ENCODE measurements around the gene FERMT1.

The FERMT1 gene

DNA sequence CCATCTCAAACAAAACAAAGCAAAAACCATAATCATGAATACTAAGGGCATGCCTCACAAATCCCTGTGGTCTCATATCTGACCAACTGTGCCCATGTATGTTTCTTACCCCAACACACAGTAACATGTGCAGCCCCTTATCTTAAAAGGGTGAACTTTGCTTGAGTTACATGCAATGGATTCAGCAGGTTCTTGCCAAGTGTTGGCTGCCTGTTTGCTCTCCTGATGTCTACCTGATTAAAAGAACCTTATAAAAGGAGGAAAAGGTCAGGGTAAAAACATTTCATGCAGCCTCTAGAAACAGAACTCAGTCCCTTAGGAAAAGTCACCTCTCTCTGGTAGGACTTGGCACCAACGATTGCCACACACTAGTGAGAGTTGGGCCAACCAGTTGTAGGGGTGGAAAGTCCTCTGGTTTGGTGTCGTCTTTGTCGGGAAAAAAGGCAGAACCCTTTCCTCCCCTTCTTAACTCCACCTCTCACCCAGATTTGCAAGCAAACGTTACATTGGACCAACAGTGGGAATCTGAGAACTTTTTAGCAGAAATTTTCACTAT lies 55.0 kb downstream of the FERMT1 start:
- TF ChIP-seq GATA3 (IDR thresholded peaks at IDR 0.05; ENCODE audit: low read depth, low read length) (no peak), GATA2 (IDR thresholded peaks at IDR 0.05; ENCODE audit: low read depth, low read length) (no peak)

DNA sequence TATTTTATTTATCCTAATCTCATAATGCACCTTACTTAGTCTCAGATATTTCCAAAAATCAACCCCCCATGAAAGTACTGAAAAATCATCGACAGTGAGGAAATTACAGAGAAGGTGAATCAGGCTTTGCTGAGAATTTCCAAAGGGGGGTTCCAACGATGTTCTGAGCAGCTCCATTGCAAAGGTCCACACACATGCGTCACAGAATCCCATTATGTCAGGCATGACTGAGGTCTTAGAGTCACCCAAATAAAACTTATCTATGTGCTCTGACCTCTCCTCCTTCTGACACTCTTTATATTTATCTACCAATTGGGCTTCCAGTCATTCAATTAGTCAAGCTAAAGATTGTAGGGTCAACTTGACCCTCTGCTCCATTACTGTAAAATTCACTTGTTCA lies 56.2 kb downstream of the FERMT1 start:
- no peak for TF ChIP-seq GATA3 (IDR thresholded peaks at IDR 0.05; ENCODE audit: low read depth, low read length)
- no peak for TF ChIP-seq GATA2 (IDR thresholded peaks at IDR 0.05; ENCODE audit: low read depth, low read length)

DNA sequence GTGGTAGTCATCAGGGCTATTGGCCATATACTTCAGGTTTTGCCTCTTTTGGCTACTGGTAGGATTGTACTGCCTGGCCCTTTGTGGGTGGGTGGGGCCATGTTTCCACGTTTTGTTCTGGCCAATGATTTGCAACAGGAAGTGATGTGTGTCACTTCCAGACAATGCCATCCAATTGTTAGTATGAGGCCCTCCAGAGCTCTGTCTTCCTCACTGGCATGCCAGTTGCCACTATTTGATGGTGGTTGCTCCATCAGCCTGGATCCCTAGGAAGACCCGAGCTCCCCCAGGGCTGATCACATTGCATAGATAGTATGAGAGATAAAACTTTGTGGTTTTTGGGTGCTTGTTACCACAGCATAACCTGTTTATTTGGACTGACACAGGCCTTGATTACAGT lies 61.3 kb downstream of the FERMT1 start:
- TF ChIP-seq GATA3 (IDR thresholded peaks at IDR 0.05; ENCODE audit: low read depth, low read length) (no peak), GATA2 (IDR thresholded peaks at IDR 0.05; ENCODE audit: low read depth, low read length) (no peak)

DNA sequence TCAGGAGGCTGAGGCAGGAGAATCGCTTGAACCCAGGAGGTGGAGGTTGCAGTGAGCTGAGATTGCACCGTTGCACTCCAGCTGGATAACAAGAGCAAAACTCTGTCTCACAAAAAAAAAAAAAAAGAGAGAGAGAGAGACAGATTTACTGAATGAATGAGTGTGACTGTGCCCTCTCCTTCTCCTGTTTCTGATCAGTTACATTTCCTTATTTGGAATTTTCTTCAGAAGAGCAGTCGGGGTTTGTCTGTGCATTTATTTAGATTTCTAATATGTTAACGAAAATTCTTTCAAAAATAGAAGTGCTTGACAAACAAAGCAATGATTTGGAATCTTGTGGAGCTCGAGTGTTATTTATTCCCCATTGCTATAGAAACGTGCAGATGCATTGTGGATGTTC lies 62.6 kb downstream of the FERMT1 start:
- TF ChIP-seq GATA3 (IDR thresholded peaks at IDR 0.05; ENCODE audit: low read depth, low read length) (no peak), GATA2 (IDR thresholded peaks at IDR 0.05; ENCODE audit: low read depth, low read length) (no peak)

DNA sequence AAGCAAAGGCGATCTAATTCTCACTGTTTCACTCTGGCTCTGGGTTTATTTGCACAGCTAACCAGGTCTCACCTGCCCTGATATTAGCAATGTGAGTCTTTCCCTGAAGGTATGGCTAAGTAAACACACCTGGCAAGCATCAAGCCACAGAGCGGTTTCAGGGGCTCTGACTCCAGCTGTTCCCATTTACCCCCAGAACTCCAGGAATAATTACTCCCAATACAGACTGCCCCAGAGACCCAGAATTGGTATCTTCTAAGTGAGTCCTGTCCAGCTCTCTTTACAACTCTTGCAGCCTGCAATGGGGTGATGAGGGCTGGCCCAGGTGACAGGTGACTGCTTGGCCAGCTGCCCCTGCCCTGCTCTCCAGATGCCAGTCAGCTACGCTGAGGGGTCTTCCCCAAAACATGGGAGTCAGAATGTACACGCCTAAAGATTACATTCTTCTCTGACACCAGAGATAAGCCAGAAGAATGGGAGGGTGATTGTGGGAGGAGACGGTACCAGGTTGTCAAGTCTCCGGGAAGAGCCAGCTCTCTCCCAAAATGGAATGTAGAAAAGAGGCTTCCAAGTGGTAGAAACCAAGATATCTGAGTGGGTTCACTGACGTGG lies 64.0 kb downstream of the FERMT1 start:
- TF ChIP-seq GATA3 (IDR thresholded peaks at IDR 0.05; ENCODE audit: low read depth, low read length) (no peak), GATA2 (IDR thresholded peaks at IDR 0.05; ENCODE audit: low read depth, low read length) (no peak)

DNA sequence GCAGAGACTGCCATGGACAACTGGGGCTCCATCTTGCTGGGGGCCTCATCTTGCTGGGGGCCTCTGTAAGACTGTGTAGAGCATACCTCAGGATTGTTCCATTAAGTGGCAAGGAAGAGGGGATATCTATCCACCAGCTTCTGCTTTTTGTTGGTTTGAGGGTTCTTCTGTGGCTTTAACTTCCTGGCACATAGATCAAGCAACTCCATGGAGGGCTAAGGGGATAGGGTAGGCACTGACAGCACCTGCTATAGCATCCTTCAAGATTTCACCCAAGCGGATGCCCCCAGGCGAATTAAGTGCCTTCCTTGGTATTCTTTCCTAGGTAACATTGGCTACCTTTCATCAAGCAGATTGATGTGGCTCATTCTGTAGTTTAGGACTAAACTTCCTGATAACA lies 65.1 kb downstream of the FERMT1 start:
- TF ChIP-seq GATA2 (IDR thresholded peaks at IDR 0.05; ENCODE audit: low read depth, low read length) (no peak), GATA3 (IDR thresholded peaks at IDR 0.05; ENCODE audit: low read depth, low read length) (no peak)

DNA sequence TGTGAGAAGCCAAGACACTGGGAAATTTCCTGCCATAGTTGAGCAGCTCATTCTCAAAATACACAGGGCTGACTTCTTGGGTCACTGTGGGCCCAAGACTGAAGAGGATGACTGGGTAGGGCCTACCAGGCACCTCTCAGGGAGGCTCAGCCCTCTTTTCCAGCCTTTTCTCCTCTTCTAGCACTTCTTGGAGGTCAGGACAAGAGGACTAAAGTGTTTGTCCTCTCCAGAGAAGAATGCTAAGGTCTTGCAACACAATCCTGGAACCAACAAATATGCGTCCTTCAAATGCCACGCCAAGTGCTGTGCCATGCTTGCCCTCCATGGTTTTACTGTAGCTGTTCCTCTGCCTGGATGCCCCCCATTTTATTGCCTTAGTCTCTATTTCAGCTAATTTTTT lies 65.7 kb downstream of the FERMT1 start:
- TF ChIP-seq GATA3 (IDR thresholded peaks at IDR 0.05; ENCODE audit: low read depth, low read length): no peak

DNA sequence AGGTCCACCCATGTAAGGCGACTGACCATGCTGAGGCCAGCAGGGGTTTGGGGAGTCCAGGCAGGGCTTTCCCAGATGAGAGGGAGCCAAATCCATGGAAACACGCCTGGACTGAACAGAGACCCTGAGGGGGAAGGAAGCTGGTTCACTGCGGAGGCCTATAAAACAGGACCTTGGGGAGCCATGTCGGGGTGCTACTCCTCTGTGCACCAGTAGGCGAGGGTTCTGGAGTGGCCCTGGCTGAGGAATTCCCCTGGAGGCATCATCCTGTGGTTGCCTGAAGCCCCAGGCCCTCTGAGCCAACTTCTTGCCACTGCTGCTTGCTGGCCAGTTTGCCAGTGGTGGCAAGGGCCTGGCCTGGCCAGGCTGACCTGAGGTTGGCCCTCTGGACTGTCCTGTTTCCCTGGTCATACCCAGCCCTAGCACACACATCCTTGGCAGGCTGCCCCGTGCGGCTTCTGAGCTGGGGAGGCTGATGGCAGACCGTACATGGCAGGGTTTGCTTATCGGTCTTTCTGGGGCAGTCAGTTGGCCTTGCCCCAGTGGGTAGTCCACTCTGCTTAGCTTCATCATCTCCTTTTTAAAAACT lies 66.8 kb downstream of the FERMT1 start:
- TF ChIP-seq GATA2 (IDR thresholded peaks at IDR 0.05; ENCODE audit: low read depth, low read length) (no peak), GATA3 (IDR thresholded peaks at IDR 0.05; ENCODE audit: low read depth, low read length) (no peak)

DNA sequence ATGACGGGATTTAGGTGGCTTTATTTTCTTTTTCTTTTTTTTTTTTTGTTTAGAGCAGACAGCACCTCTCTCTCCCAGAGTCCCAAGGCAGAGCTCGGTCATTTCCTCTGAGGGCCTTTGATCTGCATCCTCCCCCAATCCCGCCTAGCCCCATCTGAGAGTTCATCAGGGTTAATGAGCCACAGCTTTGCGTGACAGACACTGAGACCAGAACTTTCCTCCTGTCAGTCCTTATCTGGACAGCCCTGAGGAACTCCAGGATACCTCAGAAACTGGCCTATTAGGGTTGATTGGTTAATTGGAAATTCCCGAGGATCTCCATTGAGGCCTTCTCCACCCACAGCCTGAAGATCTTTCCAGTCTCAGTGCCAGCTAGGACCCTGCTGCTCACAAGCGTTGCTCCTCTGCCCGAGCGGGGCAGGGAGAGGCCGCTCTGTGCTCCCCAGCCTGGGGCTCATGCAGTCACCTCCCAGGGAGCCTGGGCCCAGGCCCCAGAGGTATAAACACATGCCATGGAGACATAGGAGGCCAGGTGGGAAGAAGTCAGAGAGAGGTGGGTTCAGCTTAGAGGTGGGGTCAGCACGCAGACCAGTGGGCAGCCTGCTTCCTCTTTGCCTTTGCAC lies 67.6 kb downstream of the FERMT1 start:
- TF ChIP-seq GATA2 (IDR thresholded peaks at IDR 0.05; ENCODE audit: low read depth, low read length): peak; percentile 41; the same call in 1 of the 2 replicates
- TF ChIP-seq GATA3 (IDR thresholded peaks at IDR 0.05; ENCODE audit: low read depth, low read length): no peak

DNA sequence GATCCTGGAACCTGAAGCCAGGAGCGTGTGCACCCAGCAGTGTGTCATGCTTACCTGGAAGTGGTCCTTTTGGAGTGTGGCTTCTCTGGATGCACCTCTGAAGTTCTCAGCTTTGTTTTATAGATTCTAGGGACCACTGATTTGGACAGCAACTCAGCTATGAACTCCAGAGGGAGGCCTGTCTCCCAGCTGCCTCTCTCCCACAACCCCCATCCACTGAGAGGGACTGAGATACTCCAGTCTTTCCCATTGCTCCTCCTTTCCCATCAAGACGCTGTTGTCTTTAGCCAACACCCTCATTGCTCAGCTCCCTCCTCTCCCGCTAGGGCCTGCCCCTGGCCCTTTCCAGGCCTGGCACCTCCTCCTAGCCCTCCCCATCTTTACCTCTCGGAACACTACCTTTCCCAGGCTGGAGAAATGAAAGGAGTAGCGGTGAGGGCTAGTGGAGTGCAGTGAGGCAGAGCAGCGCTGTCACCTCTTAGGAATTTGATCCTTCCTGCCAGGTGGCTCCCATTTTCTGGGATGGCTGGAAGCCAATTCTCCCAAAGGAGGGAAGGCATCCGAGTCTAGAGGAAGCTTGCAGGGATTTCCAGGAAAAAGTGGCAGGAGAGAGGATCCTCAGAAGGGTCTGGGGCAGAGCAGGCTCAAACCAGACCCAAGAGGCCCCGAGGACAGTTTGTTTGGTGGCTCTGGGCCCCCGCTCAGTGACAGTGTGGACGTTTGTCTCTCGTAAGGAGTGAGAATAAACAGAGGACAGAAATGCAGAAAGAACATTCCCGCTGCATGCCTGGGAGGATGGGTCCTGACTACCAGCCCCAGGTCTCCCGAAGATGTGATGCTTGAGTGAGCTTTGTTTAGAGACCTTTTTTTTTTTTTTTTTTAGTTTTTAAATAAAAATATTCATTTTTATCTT lies 68.8 kb downstream of the FERMT1 start, which contains the start of gene LRRN4:
LRRN4 (minus strand) TSS at position 285 of the 913 bp plus-strand sequence. CDS start 1,261 bp downstream, outside the sequence.
- TF ChIP-seq GATA3 (IDR thresholded peaks at IDR 0.05; ENCODE audit: low read depth, low read length) (no peak), GATA2 (IDR thresholded peaks at IDR 0.05; ENCODE audit: low read depth, low read length) (no peak)

DNA sequence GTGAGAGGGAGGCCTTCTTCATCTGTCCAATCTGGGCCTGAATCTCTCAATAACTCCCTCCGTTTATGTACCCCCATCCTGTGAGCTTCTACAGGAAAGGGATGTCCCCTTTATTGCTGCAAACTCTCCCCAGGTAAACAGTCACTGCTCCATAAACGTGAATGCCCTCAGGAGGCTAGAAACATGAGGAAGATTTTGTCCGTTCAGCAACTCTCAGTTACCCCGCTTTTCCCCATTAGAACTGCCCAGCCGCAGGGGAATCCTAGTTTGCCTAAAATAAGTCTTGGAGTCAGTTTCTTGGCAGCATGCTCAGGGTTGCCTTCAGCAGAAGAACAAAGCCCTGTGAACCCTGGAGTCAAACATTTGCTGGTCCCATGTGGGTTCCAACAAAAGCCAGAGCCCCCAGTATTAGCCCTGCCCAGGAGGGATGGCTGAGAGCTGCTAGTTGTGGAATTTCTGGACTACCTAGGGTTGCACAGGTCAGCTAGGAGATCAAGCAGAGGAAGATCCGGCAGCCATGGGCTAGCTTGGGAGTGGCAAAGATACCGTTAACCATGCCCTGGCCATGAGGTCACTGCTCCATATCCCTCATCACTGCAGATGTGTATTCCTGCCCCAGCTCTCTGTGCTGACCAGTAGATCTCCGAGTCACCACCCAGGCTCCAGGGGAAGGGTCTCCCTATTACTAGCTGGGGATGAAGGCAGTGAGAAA lies 69.6 kb downstream of the FERMT1 start:
- no peak for TF ChIP-seq GATA2 (IDR thresholded peaks at IDR 0.05; ENCODE audit: low read depth, low read length)
- TF ChIP-seq GATA3 (IDR thresholded peaks at IDR 0.05; ENCODE audit: low read depth, low read length): no peak

DNA sequence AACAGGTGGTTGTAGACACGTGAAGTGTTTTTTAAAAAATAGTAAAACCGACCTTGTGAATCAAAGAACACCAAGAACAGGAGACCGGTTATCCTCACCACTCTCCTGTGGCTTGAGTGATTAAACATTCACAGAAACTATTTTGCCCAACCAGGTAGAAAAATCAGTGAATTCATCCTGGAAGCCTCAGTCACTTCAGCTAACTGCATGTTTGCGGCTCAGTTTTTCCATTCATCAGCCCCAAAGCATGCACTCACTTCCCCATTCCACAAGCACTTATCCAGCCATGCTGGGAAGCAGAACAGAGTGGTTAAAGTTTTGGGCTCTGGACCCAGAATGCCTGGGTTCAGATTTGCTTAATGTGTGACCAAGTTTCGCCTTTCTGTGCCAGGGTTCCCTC lies 71.3 kb downstream of the FERMT1 start:
- TF ChIP-seq GATA2 (IDR thresholded peaks at IDR 0.05; ENCODE audit: low read depth, low read length): no peak
- no peak for TF ChIP-seq GATA3 (IDR thresholded peaks at IDR 0.05; ENCODE audit: low read depth, low read length)

DNA sequence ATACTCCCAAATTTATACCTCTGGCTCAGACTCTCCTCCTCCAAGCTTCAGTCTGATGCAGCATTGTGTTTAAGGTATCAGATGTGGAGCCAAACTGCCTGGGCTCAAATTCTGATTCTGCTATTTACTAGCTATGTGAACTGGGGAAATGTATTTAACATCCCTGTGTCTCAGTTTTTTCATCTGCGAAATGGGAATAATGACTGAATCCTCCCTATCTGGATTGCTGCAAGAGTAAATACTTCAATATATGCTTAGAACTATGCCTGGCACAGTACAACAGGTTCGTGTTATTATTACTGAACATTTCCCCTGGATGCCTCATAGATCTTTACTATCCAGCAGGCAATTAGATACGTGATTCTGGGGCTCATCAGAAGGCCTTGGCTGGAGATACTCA lies 74.4 kb downstream of the FERMT1 start:
- TF ChIP-seq GATA3 (IDR thresholded peaks at IDR 0.05; ENCODE audit: low read depth, low read length) (no peak), GATA2 (IDR thresholded peaks at IDR 0.05; ENCODE audit: low read depth, low read length) (no peak)
